ENCODE data around the gene RCBTB1.

The RCBTB1 gene

DNA sequence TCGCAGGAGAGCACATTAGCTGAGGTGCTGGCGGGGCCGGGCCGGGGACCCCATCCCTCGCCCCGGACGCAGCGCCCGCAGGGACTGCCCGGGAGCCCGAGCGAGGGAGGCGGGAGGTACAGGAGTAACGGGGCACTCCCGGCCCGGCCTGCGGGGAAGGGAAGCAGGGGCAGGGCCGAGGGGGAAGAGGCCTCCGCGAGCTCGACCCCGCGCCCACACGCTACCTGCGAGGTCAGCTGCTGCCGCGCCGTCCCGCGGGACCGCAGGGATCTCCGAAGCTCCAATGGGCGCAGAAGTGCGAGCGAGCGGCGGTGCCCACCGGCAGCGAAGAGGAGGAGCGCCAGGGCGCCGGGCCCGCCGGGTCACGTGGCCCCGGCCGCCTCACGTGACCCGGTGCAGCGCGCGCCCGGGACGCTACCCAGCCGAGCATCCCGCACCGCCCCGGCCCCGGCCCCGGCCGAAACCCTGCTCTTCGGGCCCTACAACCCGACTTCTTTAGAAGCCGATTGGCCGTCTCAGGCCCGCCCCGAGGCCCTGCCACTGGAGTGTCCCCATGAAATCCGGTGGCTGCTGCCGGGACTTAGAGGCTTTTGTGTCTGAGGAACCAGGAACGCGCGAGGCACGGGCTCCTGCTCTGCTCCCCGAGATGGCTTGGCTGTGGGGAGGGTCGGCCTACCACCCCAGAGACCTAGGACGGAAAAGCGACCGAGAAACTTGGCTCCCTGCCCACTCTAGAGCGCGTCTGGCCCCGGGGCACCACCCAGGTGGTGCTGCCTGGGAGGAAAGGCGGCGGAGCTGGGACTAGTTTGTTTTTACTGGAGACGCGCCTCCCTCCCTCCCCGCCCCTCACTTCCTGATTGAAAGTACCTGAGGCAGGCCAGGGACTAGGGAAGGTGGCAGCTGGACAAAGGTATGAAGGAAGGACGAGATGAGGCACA, at the start of gene RCBTB1:
TSS of gene RCBTB1 (minus strand) at position 339 of the 938 bp plus-strand sequence. CDS start 18,279 bp downstream, outside the sequence.
- DNase-seq (ENCODE audit: extremely low read depth, low read depth) = no peak
- TF ChIP-seq, protein P1, sequence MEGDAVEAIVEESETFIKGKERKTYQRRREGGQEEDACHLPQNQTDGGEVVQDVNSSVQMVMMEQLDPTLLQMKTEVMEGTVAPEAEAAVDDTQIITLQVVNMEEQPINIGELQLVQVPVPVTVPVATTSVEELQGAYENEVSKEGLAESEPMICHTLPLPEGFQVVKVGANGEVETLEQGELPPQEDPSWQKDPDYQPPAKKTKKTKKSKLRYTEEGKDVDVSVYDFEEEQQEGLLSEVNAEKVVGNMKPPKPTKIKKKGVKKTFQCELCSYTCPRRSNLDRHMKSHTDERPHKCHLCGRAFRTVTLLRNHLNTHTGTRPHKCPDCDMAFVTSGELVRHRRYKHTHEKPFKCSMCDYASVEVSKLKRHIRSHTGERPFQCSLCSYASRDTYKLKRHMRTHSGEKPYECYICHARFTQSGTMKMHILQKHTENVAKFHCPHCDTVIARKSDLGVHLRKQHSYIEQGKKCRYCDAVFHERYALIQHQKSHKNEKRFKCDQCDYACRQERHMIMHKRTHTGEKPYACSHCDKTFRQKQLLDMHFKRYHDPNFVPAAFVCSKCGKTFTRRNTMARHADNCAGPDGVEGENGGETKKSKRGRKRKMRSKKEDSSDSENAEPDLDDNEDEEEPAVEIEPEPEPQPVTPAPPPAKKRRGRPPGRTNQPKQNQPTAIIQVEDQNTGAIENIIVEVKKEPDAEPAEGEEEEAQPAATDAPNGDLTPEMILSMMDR (IDR thresholded peaks at IDR 0.05; ENCODE audit: low read depth, low read length) = no peak

DNA sequence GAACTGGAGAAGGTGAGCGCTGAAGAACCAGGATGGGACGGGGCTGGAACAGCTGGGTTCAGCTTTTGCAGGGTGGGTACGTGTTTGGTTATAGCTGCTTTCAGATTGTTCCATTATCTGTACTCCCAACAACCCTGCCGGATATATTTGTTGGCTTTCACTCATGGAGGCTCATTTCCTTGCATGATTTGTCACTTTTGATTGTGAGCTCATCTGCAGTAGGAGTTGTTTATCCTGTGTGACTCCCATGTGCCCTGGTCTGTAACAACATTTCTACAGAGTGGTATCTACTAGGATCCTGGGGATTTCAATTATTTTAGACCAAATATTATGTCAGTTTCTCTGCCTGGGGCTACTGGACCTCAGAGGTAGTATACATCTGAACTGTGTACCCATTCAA, 48.4 kb upstream of the RCBTB1 start:
- DNase-seq (ENCODE audit: extremely low read depth, low read depth) = no peak

DNA sequence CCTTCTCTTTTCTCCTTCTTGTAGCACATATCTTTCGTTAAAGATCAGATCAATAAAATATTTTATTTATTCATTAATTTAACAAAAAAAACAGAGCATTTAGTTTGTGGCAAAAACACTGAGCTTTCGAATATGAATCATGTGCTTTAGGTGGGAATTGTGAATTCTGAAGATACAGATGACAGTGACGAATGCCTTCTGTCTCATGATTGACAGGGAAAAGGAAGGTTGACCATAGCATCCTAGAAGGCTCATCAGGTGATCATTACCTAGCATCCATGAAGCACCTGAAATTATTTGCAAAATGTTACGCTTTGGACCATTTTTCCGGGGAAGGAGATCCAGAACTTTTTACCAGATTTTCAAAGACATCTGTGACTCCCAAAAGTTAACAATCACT, 46.8 kb upstream of the RCBTB1 start:
- DNase-seq (ENCODE audit: extremely low read depth, low read depth) = no peak
- TF ChIP-seq, protein P1 (IDR thresholded peaks at IDR 0.05; ENCODE audit: low read depth, low read length) = no peak

More for the DNA sequence above, 48.4 kb upstream of the RCBTB1 start:
- TF ChIP-seq, protein P1 (IDR thresholded peaks at IDR 0.05; ENCODE audit: low read depth, low read length) = no peak

DNA sequence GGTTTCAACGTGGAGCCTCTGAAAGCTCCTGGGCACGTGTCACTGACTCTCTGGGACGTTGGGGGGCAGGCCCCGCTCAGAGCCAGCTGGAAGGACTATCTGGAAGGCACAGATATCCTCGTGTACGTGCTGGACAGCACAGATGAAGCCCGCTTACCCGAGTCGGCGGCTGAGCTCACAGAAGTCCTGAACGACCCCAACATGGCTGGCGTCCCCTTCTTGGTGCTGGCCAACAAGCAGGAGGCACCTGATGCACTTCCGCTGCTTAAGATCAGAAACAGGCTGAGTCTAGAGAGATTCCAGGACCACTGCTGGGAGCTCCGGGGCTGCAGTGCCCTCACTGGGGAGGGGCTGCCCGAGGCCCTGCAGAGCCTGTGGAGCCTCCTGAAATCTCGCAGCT, 45.2 kb upstream of the RCBTB1 start:
- DNase-seq (ENCODE audit: extremely low read depth, low read depth) = no peak
- TF ChIP-seq, protein P1 (IDR thresholded peaks at IDR 0.05; ENCODE audit: low read depth, low read length) = no peak

DNA sequence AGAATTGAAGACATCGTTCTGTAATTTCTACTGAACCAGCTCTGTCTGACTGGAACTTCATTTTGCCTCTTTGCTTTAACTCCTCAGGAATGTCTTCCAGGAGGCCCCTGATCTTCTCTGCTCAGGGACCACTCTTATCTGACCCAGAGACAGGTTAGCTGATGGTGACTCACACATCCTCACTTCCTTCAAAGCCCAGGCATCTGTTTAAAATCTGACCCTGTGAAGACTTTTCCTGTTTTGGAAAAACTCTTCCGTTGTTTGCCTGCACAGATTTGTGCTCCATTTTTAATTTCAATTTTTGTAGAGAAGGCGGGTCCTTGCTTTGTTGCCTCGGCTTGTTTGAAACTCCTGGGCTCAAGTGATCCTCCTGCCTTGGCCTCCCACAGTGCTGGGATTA, 44.6 kb upstream of the RCBTB1 start:
- TF ChIP-seq, protein P1 (IDR thresholded peaks at IDR 0.05; ENCODE audit: low read depth, low read length) = no peak
- no peak for DNase-seq (ENCODE audit: extremely low read depth, low read depth)

DNA sequence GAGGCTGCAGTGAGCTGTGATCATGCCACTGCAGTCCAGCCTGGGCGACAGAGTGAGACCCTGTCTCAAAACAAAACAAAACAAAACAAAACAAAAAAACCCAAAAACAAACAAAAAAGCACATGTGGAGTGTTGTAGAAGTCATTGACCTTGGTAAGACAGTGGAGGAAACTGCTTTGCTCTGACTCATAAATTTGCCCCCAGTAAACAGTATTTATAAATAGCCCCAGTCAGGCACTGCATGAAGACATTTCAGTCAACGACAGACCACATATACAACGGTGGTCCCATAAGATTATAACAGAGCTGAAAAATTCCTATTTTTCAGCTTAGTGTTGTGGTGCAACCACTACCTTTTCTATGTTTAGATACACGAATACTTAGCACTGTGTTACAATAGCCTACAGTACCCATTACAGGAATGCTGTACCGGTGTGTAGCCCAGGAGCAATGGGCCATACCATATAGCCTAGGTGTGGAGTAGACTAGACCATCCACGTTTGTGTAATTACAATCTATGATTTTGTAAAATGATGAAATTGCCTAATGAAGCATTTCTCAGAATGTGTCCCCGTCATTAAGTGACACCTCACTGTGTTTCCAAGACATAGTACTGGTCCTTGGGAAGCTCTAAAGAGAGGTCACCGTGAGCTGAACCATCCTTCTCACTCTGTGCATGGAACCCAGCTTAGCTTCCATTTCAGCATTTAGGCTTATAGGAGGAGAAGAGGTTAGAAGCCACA, 44.0 kb upstream of the RCBTB1 start:
- no peak for DNase-seq (ENCODE audit: extremely low read depth, low read depth)
- TF ChIP-seq, protein P1 (IDR thresholded peaks at IDR 0.05; ENCODE audit: low read depth, low read length) = no peak
